ENCODE measurements around the gene ESPN.
"Not testable (repeated sequence)": the region's sequence is repeated elsewhere in the genome, so short reads cannot be mapped to it uniquely, and the experiment has no call there.

Gene ESPN

GRCh38 chr1:6424619-6425593 lies at the start of gene ESPN:
TSS of gene ESPN (plus strand) at chr1:6424776. CDS start at chr1:6424956, 180 bp downstream.
- no peak for DNase-seq

GRCh38 chr1:6378096-6378746 lies 46.4 kb upstream of the ESPN start:
- no peak for DNase-seq

GRCh38 chr1:6380037-6380436 lies 44.5 kb upstream of the ESPN start:
- DNase-seq, result no peak

GRCh38 chr1:6384135-6384534 lies 40.4 kb upstream of the ESPN start:
- DNase-seq, result no peak

GRCh38 chr1:6384962-6385361 lies 39.6 kb upstream of the ESPN start:
- no peak for DNase-seq

- no peak for DNase-seq
Measured at GRCh38 chr1:6385488-6386191, 38.9 kb upstream of the ESPN start.

GRCh38 chr1:6386371-6386949 lies 38.1 kb upstream of the ESPN start:
- DNase-seq, result no peak

- DNase-seq, result no peak
Measured at GRCh38 chr1:6389971-6390370, 34.6 kb upstream of the ESPN start.

GRCh38 chr1:6391951-6392808 lies 32.4 kb upstream of the ESPN start:
- no peak for DNase-seq

GRCh38 chr1:6392809-6393399 lies 31.7 kb upstream of the ESPN start:
- DNase-seq, result no peak

- DNase-seq, result peak; percentile 78
Measured at GRCh38 chr1:6393400-6394187, 31.0 kb upstream of the ESPN start, which contains the start of gene ACOT7. TSS of gene ACOT7 (minus strand) at chr1:6393767. CDS start at chr1:6393399, 368 bp downstream.

GRCh38 chr1:6395130-6395529 lies 29.4 kb upstream of the ESPN start:
- DNase-seq, result not testable (repeated sequence)

GRCh38 chr1:6395781-6396244 lies 28.8 kb upstream of the ESPN start:
- not testable (repeated sequence) for DNase-seq

GRCh38 chr1:6396998-6397397 lies 27.6 kb upstream of the ESPN start:
- no peak for DNase-seq

- DNase-seq, result no peak
Measured at GRCh38 chr1:6397844-6398441, 26.6 kb upstream of the ESPN start.

- no peak for DNase-seq
Measured at GRCh38 chr1:6399294-6399693, 25.3 kb upstream of the ESPN start.

- no peak for DNase-seq
Measured at GRCh38 chr1:6401673-6402072, 22.9 kb upstream of the ESPN start.

- no peak for DNase-seq
Measured at GRCh38 chr1:6408023-6408422, 16.6 kb upstream of the ESPN start.

- no peak for DNase-seq
Measured at GRCh38 chr1:6409053-6409452, 15.5 kb upstream of the ESPN start.

GRCh38 chr1:6409733-6410132 lies 14.8 kb upstream of the ESPN start:
- no peak for DNase-seq
